HG02973 (cell line): ENCODE measurements around the gene CD86.
A peak's percentile ranks its signal among the peaks of the same experiment; 100 is the strongest.
"Not testable (repeated sequence)": the region's sequence is repeated elsewhere in the genome, so short reads cannot be mapped to it uniquely, and the experiment has no call there.

Experiments used
- ATAC-seq: cut with Tn5 transposase; IDR thresholded peaks from one replicate; pipeline ENCODE4 v1.9.1; 2021; ENCODE audit warnings: moderate library complexity; ENCODE audit not compliant: unreplicated experiment

The CD86 gene, protein sequence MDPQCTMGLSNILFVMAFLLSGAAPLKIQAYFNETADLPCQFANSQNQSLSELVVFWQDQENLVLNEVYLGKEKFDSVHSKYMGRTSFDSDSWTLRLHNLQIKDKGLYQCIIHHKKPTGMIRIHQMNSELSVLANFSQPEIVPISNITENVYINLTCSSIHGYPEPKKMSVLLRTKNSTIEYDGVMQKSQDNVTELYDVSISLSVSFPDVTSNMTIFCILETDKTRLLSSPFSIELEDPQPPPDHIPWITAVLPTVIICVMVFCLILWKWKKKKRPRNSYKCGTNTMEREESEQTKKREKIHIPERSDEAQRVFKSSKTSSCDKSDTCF

GRCh38 chr3:122055215-122055614 is at the start of gene CD86:
TSS of gene CD86 (plus strand) at chr3:122055362. CDS start at chr3:122055490, 128 bp downstream.
- ATAC-seq: peak; percentile 97

GRCh38 chr3:122006267-122006666 is 48.9 kb upstream of the CD86 start:
- no peak for ATAC-seq

GRCh38 chr3:122008166-122008565 is 47.0 kb upstream of the CD86 start:
- no peak for ATAC-seq

DNA sequence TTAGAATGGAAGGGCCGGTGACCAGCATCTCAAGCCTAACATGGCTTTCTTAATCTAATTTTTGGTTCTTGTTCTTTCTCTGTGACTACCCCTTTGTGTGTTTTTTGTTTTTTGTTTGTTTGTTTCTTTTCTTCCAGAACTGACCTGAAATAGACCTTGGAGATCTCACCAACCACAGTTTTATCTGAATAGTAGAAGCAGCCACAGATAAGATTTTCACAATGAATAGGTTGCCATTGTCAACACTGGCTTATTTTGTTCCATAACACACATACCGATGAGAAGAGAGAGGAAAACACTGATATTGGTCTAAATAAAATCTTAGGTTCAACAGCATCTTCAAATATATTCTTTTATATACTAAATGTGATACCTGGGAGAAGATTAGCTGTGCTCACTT is 44.7 kb upstream of the CD86 start:
- ATAC-seq: no peak

DNA sequence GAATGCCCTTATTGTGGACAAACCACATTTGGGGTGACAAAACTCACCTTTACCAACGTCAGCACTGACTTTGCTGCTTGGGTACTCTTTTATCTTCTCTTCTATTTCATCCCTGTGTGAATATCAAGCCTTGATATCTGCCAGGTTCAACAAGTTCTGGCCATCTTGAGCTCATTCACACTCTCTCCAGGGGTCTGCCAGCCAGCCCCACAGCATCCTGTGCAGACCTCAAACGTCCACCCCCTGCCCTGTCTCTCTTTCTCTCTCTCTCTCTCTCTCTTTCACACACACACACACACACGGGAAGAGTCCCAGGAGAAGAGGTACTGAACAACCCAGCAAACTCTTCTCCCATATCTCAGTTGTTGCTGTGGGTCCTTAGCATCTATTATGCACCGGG is 43.8 kb upstream of the CD86 start:
- ATAC-seq: no peak

DNA sequence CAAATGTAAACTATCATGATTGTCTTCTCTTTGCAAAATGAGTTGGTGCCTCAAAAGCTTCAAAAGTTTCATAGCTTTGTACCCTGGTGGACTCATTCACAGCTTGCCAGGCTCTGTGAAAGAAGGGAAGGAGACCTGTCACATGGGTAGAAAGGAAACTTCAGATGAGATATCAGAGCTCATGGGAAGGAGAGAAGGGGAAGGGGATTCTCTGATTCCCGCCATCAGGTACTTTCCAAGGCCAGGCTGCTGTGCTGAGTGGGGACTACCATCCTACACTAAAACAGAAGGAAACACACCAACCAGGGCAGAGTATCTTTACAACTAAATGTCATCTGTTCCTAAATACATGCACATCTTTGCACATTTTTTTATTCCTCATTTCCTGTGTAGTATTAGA is 42.3 kb upstream of the CD86 start:
- ATAC-seq: no peak

DNA sequence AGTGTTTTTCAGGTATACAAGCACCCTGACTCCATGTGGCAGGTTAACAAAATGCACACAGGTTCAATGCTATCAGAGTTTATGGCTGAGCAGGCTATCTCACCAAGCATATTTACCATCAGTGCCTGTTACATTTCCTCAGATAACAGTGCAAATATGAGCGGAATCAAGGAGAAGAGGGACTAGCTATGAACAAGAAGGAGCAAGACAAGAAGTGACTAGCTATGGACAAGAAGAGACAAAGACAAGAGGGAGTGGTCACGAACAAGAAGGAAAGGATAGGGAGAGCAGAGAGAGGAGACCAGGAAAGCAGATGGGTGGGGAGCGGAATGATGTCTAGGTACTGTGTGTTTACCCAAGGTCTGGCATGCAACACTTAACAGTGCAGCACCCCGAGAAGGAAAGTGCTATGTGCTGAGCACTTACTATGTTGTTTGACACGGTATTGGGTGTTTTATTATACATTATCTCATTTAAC is 41.7 kb upstream of the CD86 start:
- no peak for ATAC-seq

DNA sequence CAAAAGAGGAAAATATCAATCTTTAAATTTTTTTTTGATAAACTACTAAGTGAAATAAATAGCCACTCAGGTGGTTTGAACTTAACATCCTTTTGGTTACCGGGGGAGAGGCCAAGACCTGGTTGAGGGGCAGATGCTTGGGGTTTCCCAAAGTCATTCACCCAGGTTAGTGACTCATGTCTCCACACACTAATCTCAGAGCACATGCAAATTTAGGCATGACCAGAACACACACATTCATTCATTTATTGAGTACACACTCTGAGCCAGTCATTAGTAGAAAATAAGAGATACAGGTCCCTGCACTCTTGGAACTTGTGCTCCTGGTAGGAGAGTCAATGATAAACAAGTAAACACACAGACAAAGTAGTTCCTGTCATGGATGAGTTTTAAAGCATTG is 40.4 kb upstream of the CD86 start:
- ATAC-seq: peak; percentile 83

GRCh38 chr3:122019493-122019892 is 35.7 kb upstream of the CD86 start:
- ATAC-seq: no peak

DNA sequence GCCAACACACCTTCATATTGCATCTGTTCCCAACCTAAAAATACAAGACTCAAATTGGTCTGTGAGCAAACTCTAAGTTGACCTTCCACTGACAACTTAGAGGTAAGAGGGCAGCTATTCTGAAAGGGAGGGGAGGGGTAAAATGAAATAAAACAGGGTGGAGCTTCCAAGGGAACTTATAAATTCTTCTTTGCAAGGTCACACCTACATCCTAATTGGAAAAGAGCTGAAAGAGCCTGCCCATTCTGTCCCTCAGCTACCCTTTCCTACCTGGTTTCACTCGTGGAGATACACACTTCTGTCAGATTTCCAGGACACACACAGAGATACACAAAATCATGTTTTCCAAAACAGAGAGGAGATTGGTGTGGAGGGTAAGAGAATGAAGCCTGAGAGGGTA is 34.1 kb upstream of the CD86 start:
- no peak for ATAC-seq

DNA sequence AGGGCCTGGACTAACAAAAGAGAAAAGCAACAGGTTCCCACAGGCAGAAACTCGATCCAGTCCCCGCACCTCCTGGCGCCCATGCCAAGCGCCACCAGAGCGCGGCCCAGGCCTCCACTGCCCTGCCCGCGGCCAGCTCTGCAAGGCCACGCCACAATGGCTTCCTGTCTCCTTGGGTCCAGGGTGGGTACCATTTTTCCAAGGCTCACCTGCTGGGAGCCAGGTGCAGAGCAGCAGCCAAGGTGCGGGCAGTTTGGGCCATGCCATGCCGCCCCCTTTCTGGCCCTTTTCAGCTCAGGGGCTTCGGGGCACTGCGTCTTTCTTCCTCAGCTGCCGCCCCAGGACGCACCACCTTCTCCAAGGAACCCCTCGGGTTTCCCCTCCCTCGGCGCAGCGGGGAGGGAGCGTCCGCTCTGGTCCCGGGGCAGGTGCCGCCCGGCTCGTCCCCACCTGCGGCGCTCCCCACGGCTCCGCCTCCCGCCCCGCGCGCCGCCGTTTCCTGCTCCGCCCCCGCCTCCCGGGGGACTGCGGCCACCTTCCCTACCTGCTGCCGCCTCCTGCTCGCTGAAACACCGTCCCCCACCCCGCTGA is 33.3 kb upstream of the CD86 start, which contains the start of gene ILDR1:
TSS of gene ILDR1 (minus strand) at position 437 of the 591 bp plus-strand sequence. CDS start at position 267, 170 bp downstream.
- no peak for ATAC-seq

DNA sequence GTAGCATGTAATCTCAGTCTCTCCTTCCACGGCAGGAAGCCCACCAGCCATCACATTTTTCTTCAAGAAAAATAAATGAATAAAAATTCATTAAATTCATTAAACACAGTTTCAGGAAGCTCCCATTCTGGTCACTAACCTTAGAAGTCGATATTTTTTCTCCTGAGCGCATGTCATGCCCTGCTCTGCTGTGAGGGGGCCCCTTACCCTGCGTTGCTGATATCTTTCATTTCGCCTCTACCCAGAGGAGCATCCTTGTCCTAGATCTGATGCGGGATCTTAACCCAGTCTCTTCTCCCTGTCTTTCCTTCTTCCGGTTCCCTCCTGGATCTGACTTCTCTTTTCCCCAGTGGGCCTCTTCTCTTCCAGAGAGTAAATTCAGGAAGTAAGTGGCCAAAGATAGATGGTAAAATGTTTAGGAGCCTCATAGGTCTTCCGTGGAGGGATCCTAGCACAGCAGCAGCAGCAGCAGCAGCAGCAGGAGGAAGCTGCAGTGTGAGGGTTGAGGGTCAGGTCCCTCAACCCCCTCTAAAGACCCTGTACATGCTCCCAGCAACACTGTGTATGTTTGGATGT is 31.7 kb upstream of the CD86 start:
- ATAC-seq: no peak

- ATAC-seq: no peak
Observed at GRCh38 chr3:122024800-122025199, 30.4 kb upstream of the CD86 start.

- ATAC-seq: peak; percentile 55
Observed at GRCh38 chr3:122025296-122025695, 29.9 kb upstream of the CD86 start.

DNA sequence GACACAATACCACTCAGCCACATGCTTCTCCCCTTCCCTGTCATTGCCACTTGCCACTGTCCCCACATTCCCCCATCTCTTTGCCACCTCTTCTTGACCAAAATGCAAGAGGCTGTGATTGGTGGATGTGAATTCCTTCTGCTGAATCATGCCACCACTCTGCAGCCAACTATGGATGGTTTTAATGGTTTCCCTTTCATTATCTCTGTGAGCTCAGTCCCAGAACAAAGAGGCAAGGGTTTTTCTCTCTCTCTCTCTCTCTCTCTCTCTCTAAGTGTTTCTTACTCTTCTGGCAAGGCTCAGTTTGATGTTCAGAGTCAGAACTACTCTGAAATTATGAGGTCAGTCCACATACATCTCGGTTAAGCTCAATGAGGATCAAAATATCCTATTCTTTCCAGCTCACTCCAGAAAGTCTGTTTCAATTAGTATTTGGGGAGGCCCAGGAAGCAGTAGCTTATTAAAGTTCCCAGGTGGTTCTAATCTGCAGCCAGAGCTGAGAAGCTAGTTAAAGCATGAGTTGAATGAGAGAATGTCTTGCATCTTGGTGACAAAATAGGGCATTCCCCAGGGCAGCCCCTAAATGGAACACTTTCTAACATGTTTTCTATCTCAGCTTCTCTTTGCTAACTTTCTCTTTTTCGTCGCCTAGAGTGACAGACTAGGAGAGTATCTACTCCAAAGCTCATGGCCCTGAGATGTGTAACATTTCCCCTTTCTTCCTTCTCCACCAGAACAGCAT is 24.6 kb upstream of the CD86 start:
- ATAC-seq: peak; percentile 63

- ATAC-seq: peak; percentile 49
Observed at GRCh38 chr3:122031123-122031468, 24.1 kb upstream of the CD86 start.

DNA sequence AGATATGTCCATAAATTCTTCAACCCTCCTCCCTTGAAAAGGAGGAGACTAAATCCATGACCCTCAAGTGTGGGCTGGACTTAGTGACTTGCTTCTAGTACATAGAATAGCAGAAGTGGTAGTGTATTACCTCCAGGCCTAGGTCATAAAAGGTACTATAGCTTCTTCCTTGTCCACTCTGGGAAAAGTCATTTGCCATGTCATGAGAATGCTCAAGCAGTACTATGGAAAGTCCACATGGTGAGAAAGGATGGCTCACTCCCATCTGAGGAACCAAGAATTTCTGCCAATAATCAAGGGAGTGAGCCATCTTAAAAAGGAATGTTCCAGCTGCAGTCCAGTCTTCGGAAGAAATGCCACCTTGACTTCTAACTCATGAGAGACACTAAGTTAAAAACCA is 22.6 kb upstream of the CD86 start:
- no peak for ATAC-seq

DNA sequence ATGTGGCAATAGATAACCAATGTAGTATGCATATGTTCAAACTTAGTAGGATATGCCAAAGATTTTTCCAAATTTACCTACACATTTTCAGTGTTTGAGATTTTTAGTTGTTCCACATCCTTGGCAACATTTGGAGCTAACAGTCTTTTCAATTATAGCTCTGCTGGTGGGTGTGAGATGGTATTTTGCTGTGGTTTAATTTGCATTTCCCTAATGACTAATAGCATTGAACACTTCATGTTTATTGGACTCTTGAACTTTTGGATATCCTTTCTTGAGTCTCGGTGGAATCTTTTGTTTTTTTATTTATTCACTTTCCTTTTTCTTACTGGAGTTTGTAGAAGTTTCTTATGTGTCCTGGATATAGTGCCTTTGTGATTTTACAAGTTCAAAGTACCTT is 22.1 kb upstream of the CD86 start:
- ATAC-seq: no peak

DNA sequence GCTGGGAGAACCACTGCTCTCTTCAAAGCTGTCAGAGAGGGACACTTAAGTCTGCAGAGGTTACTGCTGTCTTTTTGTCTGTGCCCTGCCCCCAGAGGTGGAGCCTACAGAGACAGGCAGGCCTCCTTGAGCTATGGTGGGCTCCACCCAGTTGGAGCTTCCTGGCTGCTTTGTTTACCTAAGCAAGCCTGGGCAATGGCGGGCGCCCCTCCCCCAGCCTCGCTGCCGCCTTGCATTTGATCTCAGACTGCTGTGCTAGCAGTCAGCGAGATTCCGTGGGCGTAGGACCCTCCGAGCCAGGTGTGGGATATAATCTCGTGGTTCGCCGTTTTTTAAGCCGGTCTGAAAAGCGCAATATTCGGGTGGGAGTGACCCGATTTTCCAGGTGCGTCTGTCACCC is 7.9 kb upstream of the CD86 start:
- not testable (repeated sequence) for ATAC-seq

GRCh38 chr3:122047773-122048172 is 7.4 kb upstream of the CD86 start:
- ATAC-seq: not testable (repeated sequence)

DNA sequence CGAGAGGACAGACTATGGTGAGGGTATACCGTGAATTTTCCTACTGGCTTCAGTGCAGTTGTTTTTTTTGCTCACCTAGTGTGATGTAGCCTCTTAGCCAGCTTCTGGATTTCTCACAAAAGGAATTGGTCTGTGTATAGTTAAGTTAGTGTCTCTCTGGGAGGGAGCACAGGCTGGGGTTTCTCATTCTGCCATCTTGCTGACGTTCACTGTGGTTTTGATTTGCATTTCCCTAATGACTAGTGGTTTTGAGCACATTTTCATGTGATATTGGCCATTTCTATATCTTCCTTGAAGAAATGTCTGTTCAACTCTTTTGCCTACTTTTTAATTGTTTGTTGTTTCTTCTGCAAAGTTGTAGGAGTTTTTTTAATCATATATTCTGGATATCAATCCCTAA is 2.2 kb upstream of the CD86 start:
- no peak for ATAC-seq

GRCh38 chr3:122057671-122058070 is 2.5 kb downstream of the CD86 start:
- ATAC-seq: no peak
